Breast epithelium (tissue), 3 donors: Measurements from ENCODE around the gene ICAM2.

Source experiments
- POLR2A ChIP-seq: fragments of 450-650 bp; IDR thresholded peaks from one replicate; pipeline ENCODE4 v1.6.1; 2016; ENCODE audit warnings: antibody characterized with exemption, mild to moderate bottlenecking, moderate library complexity
- TF ChIP-seq, protein P1 (sequence below), 3 donors: fragments of 450-650 bp; IDR thresholded peaks; one replicate each; pipeline ENCODE4 v1.5.1; 2016 to 2017; ENCODE audit warnings: antibody characterized with exemption in 3 of 3, mild to moderate bottlenecking in 3 of 3, moderate library complexity in 3 of 3

DNA sequence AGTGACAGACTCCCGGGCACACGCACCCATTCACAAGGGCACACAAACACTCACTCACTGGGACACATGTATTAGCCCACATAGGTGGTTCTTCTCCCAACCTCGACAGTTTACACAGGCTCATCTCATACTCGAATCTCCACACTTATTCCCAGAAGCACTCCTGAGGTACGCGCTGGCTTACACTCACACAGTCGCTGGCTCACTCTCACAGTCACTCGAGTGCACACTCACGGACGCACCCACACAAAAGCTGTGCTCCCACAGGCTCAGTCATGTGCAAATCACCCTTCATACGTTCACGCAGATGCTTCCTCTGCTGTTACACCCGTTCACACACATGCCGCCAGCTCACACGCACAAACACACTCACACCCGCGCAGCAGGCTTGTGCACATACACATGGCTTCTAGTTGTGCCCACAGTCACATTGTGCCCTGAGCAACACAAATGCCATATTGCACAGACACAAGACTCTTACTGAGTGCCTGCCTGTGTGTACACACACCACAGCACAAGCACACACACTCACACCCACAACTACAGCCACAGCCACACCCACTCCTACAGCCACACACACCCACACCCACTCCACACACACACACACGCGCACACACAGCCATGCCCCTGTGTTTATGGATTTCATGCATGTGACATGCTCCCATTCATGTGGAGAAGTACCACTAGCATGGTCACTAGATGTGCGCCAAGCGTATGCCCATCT is 30.6 kb downstream of the ICAM2 start:
- TF ChIP-seq, protein P1, sequence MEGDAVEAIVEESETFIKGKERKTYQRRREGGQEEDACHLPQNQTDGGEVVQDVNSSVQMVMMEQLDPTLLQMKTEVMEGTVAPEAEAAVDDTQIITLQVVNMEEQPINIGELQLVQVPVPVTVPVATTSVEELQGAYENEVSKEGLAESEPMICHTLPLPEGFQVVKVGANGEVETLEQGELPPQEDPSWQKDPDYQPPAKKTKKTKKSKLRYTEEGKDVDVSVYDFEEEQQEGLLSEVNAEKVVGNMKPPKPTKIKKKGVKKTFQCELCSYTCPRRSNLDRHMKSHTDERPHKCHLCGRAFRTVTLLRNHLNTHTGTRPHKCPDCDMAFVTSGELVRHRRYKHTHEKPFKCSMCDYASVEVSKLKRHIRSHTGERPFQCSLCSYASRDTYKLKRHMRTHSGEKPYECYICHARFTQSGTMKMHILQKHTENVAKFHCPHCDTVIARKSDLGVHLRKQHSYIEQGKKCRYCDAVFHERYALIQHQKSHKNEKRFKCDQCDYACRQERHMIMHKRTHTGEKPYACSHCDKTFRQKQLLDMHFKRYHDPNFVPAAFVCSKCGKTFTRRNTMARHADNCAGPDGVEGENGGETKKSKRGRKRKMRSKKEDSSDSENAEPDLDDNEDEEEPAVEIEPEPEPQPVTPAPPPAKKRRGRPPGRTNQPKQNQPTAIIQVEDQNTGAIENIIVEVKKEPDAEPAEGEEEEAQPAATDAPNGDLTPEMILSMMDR (IDR thresholded peaks at IDR 0.05), result no peak
- no peak for TF ChIP-seq POLR2A
